Type B pancreatic cell (in vitro differentiated cells): Measurements from ENCODE around the gene SNED1. TPM values are rescaled to one million over a fixed set of nuclear protein-coding genes. Genes with fewer than 3 reads are reported as not detected.

Source experiments
- DNase-seq: peaks from one replicate; pipeline ENCODE4 v3.0.0; 2021; ENCODE audit warnings: mixed read lengths; ENCODE audit not compliant: unreplicated experiment; ENCODE audit errors: extremely low spot score
- H3K27ac Mint-ChIP-seq: 2 replicates; pipeline ENCODE4 v1.8.0; 2021; ENCODE audit warnings: mild to moderate bottlenecking, mixed read lengths
- H3K27me3 Mint-ChIP-seq: 2 replicates; pipeline ENCODE4 v1.8.0; 2021; ENCODE audit warnings: mixed read lengths
- H3K36me3 Mint-ChIP-seq: 2 replicates; pipeline ENCODE4 v1.8.0; 2021; ENCODE audit warnings: mixed read lengths
- H3K4me1 Mint-ChIP-seq: one replicate; pipeline ENCODE4 v1.8.0; 2021; ENCODE audit warnings: mixed read lengths; ENCODE audit not compliant: unreplicated experiment
- H3K4me3 Mint-ChIP-seq: 2 replicates; pipeline ENCODE4 v1.8.0; 2021; ENCODE audit warnings: mild to moderate bottlenecking, mixed read lengths
- H3K9me3 Mint-ChIP-seq: 2 replicates; pipeline ENCODE4 v1.8.0; 2021; ENCODE audit warnings: mixed read lengths
- CTCF ChIP-seq: fragments of 200-600 bp; sonication (generic); conservative IDR thresholded peaks from 2 replicates; pipeline ENCODE4 v1.5.0; 2021; ENCODE audit warnings: antibody characterized with exemption, mild to moderate bottlenecking
- long read RNA-seq: library from polyadenylated mRNA; unstranded; transcript quantifications from one replicate; pipeline ENCODE4 v2.0.0, GENCODE V29; 2020
- total RNA-seq: library from RNA; stranded (reverse); gene quantifications from 2 replicates; pipeline ENCODE4 v1.2.1, GENCODE V29; 2021; ENCODE audit warnings: low replicate concordance

Gene SNED1
- total RNA-seq = 9.7 and 140 TPM in 2 replicates
- long read RNA-seq, partial matches to known transcripts = 1 of 4 reads
- long read RNA-seq, other reads (novel, unspliced or antisense) = 3 of 4 reads

- no peak for TF ChIP-seq CTCF
- Mint-ChIP-seq H3K4me3 (peak within 1 kb of the TSS; percentile 89), H3K9me3 (no peaks in the 10 kb centered on the region), H3K4me1 (peaks cover 40% of the 10 kb centered on the region), H3K36me3 (peaks cover 8% of the 10 kb centered on the region), H3K27ac (peak within 1 kb of the TSS; percentile 75), H3K27me3 (peaks cover 17% of the 10 kb centered on the region)
- peak; percentile 85 for DNase-seq
These were observed at the start of gene SNED1 for GRCh38 chr2:240997856-240998705. TSS of gene SNED1 (plus strand) at chr2:240998618. CDS start at chr2:240998838, 220 bp downstream.

GRCh38 chr2:240948905-240949790, 49.3 kb upstream of the SNED1 start:
- H3K27ac Mint-ChIP-seq = no peak overlapping the region
- no peaks in the 10 kb centered on the region for H3K36me3 Mint-ChIP-seq
- no peaks in the 10 kb centered on the region for H3K27me3 Mint-ChIP-seq
- H3K4me3 Mint-ChIP-seq = no peak overlapping the region
- TF ChIP-seq CTCF = no peak
- DNase-seq = peak; percentile 67
- peaks cover 15% of the 10 kb centered on the region for H3K4me1 Mint-ChIP-seq
- H3K9me3 Mint-ChIP-seq = no peaks in the 10 kb centered on the region

- peaks cover 2% of the 10 kb centered on the region for H3K27me3 Mint-ChIP-seq
- no peak overlapping the region for H3K27ac Mint-ChIP-seq
- TF ChIP-seq CTCF = no peak
- no peaks in the 10 kb centered on the region for H3K36me3 Mint-ChIP-seq
- DNase-seq = peak; percentile 50
- H3K4me3 Mint-ChIP-seq = no peak overlapping the region
- H3K4me1 Mint-ChIP-seq = peaks cover 22% of the 10 kb centered on the region
- no peaks in the 10 kb centered on the region for H3K9me3 Mint-ChIP-seq
These were observed 48.4 kb upstream of the SNED1 start for GRCh38 chr2:240949791-240950705.

- no peak overlapping the region for H3K4me3 Mint-ChIP-seq
- H3K9me3 Mint-ChIP-seq = no peaks in the 10 kb centered on the region
- H3K4me1 Mint-ChIP-seq = peaks cover 17% of the 10 kb centered on the region
- no peaks in the 10 kb centered on the region for H3K36me3 Mint-ChIP-seq
- DNase-seq = no peak
- no peak for TF ChIP-seq CTCF
- H3K27me3 Mint-ChIP-seq = peaks cover 5% of the 10 kb centered on the region
- H3K27ac Mint-ChIP-seq = no peak overlapping the region
These were observed 47.3 kb upstream of the SNED1 start for GRCh38 chr2:240951045-240951594.
